IPS-NIHi11 (cell line): ENCODE measurements around the gene STK36.

Experiments
- DNase-seq: peaks from one replicate; pipeline ENCODE4 v3.0.0; 2012; ENCODE audit warnings: mixed read lengths, low spot score

Gene STK36

DNA sequence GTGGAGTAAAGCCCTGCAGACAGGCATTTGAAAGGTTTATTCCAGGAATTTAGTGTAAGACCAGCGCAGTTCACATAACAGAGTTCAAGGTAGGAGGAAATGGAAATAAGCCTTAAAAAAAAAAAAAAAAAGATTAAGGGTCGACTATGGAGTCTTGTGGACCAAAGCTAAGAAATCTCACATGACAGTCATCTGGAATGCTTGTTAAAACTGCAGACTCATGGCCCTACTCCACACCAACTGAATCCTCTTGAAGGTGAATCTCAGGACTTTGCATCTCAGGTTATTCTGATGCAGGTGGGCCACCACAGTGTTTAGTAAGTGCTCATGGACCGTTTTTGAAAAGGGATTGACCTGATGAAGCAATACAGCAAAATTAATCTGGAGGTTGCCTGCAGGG is 47.6 kb downstream of the STK36 start:
- DNase-seq: no peak

DNA sequence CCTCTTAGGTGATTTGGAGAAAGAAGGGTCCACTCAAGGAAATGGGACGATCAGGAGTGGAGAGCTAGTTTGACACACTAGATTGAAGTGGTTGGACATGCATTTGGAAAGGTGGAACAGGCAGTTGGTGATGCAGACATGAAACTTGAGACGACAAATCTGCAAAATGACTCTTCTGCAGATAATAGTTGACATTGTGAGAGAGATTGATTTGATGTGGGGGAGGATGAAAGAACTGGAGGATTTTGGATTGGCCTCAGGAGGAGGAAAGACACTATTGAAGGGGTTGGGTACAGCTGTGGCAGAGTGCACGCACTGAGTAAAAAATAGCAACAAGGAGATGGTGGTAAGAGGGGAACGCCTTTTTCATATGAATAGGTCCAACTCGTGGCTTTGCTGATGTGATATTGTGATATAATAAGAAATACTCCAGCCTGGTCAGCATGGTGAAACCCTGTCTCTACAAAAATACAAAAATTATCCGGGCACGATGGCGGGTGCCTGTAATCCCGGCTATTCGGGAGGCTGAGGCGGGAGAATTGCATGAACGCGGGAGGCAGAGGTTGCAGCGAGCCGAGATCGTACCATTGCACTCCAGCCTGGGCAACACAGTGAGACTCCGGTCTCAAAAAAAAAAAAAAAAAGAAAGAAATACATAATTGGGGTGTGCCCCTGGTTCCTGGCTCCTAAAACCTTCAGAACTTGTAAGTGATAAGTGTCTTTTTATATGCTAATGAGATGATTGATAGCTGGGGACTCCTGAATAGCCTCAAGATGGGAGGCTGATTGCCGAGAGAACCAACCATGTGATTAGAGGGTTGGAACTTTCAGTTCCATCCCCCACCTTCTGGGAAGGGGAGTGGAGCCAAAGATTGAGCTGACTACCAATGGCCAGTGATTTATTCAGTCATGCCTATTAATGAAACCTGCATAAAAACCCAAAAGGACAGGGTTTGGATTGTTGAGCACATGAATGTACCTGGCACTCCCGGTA is 48.5 kb downstream of the STK36 start:
- DNase-seq: no peak

DNA sequence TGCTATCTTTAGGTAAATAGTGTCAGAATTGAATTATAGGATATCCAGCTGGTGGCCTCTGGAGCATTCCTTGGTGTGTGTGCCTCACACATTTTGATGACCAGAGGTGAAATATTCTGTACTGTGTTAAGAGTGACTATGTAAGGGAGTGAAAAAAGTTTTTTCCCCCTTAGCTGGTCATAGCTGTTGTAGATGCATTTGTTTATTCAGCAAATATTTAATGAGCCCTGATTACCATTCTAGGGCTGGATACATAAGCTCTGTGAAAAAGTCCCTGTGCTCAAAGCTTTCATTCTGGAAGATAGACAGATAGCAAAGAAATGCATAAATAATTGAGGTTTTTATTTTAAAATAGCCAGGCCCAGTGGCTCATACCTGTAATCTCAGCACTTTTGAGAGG is 49.6 kb downstream of the STK36 start:
- DNase-seq: no peak

DNA sequence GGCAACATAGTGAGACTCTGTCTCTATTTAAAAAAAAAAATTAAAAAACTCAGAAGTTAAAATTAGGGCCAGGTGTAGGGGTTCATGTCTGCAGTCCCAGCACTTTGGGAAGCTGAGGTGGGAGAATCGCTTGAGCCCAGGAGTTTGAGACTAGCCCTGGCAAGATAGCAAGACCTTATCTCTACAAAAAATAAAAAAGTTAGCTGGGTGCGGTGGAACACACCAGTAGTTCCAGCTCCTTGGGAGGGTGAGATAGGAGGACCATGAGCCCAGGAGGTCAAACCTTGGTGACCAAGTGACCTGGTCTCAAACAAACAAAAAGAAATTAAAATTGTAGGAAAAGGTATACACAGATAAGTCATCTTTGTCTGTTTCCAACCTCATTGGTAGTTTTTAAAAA is 50.0 kb downstream of the STK36 start:
- no peak for DNase-seq

DNA sequence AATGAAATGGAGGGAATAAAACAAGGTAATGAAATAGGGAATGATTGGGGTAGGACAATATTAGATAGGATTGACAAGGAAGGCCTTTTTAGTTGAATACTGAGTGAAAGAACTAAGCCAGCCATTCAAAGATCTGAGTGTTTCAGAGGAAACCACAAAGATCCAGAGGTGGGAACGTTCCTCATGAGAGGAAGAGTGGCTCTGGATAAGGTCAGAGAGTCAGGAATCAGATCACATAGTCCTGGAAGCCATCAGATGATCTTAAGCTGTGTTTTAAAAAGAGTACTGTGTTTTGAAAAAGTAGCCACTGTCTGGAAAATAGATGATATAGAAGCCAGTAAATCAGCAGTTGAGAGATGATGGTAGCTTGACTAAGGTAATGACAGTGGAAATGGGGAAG is 50.5 kb downstream of the STK36 start:
- DNase-seq: no peak

DNA sequence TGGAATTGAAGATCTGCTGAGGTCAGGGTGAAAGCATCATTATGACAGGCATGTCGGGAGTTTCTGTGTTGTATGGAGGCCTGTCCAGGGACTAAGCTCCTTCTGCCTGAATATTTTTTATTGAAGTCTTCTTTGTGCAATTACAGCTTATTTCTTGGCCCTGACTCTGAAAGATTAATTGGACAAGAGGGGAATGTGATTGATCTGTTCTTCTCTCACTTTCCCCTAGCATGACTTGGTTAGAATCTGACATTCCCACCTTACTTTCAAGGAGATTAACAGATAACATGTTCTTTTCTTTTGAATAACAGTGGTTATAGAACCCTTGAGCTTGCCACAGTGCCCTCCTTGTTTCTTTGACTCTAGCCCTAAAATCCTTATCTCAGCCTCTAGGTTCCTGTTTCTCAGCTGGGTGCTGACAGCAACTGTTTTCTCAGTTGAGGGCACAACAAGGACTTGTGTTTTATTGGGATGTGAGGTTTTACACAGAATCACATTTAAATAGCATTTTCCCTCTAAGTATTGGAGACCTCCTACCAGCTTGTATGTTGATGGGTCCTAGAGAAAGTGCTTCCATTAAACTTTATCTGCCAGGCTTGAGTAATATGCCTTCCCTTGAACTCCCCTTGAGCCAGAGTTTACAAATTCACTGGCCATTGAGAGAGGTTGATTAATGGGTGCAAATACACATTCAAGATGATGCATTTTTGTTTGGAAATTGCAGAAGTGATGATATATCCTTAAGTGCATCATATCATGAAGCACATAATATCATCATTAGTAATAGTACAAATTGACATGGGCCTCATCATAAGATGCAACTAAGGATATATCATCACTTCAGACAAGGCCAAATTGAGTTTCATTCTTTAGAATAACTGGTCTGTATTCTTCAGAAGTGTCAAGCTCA is 51.2 kb downstream of the STK36 start:
- DNase-seq: no peak

DNA sequence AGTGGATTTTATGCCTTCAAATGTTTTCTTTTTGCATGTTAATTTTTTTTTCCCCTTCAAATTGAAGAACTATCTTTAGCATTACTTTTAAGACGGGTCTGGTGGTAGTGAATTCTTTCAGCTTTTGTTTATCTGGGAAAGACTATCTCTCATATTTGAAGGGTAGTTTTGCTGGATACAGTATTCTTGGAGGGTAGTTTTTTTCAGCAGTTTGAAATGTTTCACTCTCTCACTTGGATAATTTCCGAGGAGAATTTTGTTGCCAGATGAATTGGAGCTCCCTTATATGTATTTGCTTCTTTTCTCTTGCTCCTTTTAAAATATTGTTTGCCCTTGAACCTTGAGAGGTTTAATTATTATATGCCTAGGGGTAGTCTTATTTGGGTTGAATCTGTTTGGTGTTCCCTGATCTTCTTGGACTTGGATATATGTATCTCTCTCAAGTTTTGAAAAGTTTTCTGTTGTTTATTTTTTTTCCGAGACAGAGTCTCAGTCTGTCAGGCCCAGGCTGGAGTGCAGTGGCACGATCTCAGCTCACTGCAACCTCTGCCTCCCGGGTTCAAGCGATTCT is 54.2 kb downstream of the STK36 start:
- DNase-seq: no peak

DNA sequence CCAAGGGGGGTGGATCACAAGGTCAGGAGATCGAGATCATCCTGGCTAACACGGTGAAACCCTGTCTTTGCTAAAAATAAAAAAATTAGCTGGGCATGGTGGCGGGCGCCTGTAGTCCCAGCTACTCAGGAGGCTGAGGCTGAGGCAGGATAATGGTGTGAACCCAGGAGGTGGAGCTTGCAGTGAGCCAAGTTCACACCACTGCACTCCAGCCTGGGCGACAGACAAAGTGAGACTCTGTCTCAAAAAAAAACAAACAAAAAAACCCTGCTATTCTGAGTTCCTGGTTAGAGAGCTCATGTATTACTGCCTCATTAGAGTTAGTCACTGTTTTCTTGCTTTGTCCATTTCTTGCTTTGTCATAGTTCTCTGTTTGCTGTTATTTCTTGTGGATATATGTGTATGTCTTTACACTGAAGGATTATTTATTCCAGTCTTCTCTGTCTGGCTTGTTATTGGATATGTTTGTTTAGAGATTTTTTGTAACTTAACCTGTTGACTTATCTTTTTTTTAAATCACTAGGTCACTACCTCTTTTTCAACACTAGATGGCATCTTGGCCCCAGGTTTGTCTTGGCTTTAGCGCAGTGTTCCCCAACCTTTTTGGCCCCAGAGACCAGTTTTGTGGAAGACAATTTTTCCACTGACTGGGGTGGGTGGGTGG is 55.7 kb downstream of the STK36 start:
- DNase-seq: no peak

DNA sequence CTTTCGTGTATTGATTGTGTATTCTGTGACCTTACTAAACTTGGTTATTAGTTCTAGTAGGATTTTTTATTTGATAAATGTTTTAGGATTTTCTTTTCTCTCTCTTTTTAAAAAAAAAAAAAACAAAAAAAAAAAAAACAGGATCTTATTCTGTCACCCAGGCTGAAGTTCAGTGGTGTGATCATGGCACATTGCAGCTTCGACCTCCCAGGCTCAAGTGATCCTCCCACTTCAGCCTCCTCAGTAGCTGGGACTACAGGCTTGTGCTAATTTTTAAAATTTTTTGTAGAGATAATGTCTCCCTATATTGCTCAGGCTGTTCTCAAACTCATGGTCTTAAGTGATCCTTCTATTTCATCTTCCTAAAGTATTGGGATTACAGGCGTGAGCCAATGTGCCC is 57.8 kb downstream of the STK36 start:
- DNase-seq: no peak

DNA sequence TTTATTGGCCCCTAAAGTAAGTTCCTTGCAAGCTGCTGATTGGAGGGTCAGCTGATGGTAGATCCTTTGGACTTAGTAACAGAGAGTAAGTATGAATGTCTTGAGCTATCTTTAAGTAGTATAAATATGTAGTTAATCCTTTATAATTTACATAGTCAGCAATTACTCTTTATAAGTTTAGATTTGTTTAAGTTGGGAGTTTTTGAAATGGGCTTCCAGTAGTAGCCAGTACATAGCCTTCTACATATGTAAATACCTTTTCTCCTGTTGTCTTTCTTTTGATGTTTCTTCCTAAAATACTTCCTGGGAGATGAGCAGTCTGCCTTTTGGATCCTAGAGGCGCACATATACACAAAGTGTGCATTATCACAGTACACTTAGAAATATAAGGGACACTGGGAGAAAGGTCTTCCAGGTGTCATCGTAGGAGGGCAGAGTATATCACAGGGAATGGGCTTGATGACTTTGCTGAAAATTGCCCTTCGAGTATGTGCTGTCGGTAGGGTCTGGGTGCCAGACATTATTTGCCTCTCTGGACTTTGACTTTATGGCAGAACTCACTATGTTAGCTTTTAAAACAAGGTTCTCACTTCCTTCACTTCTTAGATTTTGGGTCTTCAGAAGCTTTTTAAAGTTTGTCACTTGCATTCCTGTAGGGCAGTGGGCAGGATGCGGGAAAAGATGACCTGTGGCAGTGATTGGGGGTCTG is 60.3 kb downstream of the STK36 start:
- no peak for DNase-seq

DNA sequence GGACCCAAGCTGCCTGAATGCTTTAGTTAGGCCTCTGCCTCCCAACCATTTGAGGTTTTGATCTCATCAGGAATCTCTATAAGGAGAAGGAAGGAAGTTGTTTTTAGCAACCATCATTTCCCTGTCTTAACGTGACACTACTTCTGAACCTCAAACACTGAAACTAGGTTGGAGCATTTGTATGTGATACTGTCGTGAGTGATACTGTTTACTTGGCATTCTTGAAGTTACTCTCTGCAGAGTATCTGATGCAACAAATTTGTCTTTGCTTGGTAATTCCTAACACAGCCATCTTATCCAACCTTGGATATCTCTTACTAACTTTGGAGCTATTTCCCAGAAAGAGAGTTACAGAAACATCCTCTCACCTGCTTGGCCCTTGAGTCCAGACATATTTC is 60.9 kb downstream of the STK36 start:
- DNase-seq: no peak

DNA sequence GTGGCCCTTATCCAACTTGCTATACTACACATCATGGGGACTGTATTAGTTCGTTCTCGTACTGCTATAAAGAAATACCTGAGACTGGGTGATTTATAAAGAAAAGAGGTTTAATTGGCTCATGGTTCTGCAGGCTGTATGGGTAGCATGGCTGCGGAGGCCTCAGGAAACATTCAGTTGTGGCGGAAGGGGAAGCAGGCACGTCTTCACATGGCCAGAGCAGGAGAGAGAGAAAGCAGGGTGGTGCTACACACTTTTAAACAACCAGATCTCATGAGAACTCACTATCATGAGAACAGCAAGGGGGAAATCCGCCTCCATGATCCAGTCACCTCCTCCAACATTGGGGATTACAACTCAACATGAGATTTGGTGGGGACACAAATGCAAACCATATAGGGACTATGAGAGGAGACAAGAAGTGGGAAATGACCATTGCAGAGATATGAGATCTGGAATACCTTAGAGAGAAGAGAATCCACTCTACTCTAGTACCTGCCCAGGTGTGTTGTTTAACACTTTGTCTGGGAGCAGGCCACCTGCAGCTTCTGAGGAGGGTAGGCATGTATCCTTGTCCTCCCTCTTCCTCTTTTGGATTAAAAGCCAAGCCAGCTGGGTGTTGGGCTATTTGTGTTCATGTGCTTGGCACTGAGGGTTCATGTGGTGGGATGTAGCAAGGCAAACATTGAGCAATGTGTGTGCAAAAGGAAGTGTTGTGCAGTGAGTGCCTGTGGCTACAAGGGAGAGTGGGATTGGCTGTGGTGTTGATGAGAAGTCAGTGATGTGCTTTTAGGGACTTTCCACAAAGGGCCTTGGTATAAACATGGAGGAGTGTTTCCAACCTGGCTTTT is 61.5 kb downstream of the STK36 start:
- DNase-seq: no peak

DNA sequence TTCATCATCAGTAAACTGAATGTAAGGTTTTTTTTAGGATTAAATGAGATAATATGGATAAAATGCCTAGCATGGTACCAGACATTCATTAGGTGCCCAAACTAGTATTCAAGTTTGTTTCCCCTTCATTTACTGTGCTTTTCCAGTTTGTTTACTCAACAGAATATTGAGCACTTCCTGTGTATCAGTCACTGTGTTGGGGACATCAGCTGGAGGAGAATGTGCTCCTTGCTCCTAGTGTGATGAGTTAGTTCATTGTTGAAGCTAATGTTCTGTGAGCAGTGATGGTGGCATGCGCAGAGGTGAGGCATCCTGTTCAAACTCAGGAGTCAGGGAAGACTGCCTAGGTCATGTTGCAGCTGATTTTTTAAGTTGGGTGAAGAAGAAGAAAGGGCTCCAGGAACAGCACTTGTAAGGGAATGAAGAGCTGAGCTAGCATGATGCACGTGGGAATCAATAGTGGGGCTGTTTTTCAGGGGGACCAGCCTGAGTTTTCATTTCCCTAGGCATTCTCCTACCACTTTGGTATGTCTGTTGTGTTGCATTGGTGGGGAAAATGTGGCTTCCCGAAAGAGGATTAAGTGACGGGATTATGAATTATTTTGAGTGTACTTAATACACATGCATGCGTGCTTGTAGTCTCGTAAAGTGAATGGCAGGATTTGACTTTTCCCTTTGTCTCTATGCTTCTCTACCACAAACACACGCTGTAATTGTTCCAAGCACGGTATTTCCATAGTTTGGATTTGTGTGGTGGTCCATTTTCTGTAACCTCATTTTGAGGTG is 62.5 kb downstream of the STK36 start:
- no peak for DNase-seq

DNA sequence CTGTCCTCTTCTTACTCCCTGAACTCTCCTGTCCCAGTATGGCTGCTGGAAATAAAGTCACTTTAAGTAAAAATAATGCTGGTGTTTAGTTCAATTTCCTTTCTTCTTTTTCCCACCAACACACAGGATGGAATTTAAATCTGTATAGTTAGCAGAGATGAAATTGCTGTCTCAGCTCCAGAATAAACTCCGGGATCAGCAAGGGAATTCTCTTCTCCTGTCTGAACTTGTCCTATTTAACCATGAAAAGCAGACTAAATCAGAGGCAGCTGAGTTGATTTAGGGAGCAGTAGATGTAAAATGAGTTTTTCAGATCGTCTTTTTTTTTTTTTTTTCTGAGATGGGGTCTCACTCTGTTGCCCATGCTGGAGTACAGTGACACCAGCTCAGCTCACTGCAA is 64.6 kb downstream of the STK36 start:
- DNase-seq: no peak

DNA sequence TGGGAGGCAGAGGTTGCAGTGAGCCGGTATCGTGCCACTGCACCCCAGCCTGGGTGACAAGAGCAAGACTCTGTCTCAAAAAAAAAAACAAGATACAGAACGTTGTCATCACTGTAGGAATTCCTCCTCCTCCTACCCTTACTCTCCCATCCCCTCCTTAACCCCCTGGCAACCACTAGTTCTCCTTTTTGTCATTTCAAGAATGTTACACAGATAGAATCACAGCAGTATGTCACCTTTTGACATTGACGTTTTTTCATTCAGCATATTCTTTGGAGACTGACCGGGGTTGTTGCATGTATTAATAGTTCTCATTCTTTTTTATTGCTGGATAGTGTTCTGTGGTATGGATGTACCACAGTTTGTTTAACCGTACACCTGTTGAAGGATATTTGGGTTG is 71.2 kb downstream of the STK36 start:
- no peak for DNase-seq

DNA sequence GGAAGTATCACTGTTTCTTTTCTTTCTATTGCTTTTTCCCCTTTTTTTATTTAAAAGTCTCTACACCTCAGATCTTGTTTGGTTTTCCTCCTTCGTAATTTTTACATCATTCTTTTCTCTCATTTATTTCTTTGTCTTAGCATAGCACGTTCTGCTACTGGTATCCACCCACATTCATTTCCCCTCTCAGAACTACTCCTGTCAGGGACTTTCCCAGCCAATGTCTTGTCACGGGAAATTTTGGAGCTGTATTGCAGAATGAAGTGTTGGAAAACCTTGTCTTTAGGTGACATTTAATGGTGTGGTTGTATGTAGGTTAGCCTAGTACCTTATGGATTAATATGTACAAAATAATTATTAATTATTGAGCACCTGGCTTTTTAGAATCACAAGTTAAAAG is 72.7 kb downstream of the STK36 start:
- no peak for DNase-seq

DNA sequence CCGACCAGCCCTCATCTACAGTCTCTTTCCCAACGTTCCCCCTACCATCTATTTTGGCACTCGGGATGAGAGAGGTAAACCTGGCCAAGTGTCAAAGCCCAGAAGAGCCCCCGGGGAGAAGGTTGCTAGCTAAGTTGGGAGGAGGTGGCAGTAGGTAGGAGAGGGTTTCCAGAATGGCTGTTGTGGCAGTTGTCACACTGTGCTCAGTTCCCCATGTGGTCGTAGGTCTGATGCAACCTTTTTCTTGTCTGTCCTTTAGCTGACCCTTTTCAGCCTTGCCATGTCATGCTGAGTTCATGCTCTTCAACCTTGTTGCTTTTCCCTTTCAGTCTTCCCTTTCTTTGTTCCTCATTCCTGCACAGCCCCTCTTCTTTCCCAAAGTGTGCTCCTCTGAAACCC is 73.3 kb downstream of the STK36 start:
- no peak for DNase-seq

DNA sequence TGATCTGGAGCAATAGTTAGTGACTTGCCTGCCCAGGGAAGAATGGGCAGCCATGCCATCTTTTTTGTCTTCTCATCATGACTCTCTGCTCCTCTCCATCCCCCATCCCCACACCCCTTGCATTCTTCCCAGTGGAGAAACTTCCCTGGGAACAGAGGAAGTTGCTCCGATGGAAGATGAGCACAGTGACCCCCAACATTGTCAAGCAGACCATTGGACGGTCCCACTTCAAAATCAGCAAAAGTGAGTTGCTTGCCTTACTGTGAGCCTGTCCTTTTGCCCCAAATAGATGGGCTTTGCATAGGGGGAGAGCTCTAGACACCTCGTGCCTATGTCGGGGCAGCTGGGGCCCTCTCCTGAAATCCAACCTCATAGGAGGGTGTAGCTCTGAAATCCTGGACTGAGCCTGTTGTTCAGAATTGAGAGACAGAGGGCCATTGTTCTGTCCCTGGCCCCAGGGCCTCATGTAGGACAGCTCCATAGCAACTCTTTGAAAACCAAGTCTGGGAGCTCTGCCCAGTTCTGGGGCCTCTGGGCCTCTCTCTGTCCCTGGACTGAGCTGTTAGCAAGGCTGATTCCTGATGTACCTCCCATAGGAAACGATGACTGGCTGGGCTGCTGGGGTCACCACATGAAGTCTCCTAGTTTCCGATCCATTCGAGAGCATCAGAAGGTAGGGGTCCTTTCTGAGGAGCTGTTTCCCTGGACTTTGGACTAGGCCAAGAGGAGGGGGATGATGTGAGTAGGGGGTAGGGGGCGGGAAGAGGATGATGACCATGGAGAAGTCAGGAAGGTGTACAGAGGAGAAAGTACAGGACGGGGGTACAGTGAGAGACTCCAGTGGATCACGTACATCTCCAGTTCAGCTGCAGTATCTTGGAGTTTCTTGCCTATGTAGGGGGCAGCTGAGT is 73.9 kb downstream of the STK36 start:
- DNase-seq: no peak

DNA sequence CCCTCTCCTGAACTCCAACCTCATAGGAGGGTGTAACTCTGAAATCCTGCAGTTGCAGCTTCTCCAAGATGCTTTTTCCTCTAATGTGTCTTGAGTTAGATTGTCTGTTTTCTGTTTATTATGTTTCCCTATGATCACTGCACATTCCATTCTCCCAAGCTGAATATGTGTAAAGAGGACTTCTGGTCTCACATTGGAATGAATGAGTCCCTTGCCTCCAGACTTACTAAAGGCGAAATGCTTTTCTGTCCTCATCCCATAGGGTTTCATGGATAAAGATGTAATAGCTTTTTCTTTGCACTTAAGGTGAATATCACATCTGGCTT is 74.5 kb downstream of the STK36 start:
- DNase-seq: no peak
